Measurements from ENCODE around the gene PPP1R12B.
"Not testable (repeated sequence)": the region's sequence is repeated elsewhere in the genome, so short reads cannot be mapped to it uniquely, and the experiment has no call there.

The PPP1R12B gene

DNA sequence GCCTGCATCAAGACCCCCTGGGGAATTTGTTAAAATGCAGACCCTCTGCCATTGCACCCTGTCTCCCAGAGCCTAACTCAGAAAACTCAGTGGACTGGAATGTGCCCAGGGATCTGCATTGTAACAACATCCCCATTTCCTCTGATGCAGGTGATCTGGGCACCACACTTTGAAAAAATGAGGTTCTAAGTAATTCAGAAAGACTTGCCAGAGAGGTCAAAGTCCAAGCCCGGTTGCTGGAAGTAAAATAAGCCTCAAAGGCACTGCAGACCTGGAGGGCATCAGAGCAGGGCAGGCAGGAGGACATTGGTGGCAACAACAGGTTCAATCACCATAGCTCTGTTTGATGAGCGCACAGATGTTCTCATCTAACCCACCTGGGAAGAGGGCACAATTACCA, 271.0 kb downstream of the PPP1R12B start:
- no peak for FAIRE-seq

DNA sequence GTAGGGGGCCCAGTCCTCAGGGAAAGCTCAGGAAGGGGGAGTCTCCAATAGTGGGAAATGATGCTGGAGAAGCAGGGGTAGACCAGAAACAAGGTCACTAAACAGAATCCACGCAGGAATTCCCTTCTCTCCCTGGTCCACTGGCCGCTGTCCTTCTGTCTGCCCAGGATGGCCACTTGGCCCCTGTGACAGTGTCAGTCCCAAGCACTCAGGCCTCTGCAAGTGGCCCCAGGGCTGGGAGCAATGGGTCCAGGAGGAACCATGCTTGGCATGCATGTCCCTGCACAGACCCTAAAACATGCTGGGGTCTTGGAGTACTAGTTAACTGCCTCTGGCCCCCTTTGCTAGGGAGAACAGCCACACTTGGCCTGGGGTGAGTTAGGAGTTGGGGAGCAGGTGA, 271.5 kb downstream of the PPP1R12B start:
- FAIRE-seq = not testable (repeated sequence)

DNA sequence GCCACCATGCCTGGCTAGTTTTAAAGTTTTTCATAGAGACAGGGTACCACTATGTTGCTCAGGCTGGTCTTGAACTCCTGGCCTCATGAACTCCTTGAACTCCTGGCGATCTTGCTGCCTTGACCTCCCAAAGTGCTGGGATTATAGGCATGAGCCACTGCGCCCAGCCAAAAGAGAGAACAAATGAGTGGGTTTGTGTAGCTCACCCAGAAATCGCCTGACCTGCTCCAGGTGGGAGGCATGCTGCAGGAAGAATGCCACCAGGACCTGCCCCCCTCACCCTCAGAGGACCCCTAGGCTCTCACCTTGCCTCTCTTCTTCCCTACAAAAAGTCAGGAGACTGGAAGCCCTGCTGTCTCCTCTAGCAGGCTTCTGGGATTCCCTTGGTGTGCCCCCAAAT, 272.9 kb downstream of the PPP1R12B start:
- FAIRE-seq = no peak

- no peak for FAIRE-seq
These were observed 273.9 kb downstream of the PPP1R12B start for GRCh38 chr1:202622388-202622787.

- no peak for FAIRE-seq
These were observed 274.6 kb downstream of the PPP1R12B start for GRCh38 chr1:202623075-202623474.

GRCh38 chr1:202623476-202623875, 275.0 kb downstream of the PPP1R12B start:
- not testable (repeated sequence) for FAIRE-seq

- FAIRE-seq = no peak
These were observed 275.7 kb downstream of the PPP1R12B start for GRCh38 chr1:202624088-202624780.

GRCh38 chr1:202624781-202625108, 276.2 kb downstream of the PPP1R12B start:
- no peak for FAIRE-seq

DNA sequence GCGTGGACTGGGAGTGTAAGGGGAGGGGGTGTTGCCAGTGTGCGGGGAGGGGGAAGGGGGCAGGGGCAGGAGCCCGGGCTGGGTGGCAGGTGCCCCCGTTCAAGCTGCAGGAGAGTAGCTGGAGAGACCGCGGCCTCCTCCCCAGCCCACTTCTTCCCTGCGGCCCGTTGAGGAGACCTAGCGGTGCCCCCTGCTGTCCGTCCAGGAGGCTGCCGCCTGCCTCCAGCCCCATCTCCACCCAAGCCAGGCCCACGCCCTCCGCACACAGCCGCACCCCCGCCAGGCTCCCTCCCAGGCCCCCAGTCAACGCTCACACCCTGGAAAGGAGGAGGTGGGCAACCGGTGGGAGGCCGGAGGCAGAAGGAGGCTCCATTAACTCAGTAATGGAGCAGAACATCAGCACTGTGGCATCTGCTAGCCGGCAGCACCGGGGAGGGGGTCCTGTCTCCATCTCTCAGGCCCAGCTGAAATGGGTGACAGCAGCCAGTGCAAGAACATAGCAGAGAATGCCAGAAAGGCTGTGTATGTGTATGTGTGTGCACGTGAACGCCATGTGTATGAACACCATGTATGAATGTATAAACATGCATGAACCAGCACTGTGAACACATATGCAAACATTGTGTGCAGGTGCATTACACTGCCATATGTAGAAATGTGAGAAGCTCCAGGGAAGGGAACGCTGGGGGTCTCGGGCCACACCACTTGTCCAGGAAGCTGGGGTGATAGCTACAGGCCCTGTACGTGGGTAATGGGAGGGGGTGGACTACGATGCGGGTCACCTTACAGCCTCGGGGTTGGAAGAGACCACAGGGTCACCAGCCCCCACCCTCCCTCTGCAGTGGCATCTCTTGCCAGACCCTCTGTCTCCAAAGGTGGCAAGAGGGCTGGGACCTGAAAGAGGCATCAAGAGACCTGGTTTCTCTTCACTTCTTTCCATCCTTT, 277.2 kb downstream of the PPP1R12B start:
- FAIRE-seq = no peak

- not testable (repeated sequence) for FAIRE-seq
These were observed 278.5 kb downstream of the PPP1R12B start for GRCh38 chr1:202627036-202627435.

- no peak for FAIRE-seq
These were observed 279.5 kb downstream of the PPP1R12B start for GRCh38 chr1:202627841-202628565.

GRCh38 chr1:202628646-202629215, 280.2 kb downstream of the PPP1R12B start:
- no peak for FAIRE-seq

GRCh38 chr1:202629257-202629811, 280.8 kb downstream of the PPP1R12B start:
- FAIRE-seq = not testable (repeated sequence)

- not testable (repeated sequence) for FAIRE-seq
These were observed 281.6 kb downstream of the PPP1R12B start for GRCh38 chr1:202630096-202630495.

DNA sequence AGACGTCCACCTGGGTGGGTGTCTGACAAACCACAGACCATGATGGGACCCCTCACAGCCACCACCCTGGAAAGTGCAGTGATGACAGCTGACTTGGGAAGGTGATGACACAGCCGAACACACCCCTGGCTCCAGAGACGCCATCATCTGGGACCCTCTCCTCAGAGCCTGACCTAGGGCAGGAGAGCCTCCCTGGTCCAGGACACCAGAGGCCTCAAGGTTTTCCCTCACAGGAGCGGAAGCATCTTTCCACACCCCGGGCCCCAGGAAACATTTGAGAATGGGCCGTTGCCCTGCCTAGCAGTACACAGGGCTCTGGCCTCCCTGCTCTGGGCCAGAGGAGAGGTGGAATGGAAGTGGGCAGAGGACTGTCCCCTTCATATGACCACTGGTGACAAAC, 282.0 kb downstream of the PPP1R12B start:
- FAIRE-seq = no peak

DNA sequence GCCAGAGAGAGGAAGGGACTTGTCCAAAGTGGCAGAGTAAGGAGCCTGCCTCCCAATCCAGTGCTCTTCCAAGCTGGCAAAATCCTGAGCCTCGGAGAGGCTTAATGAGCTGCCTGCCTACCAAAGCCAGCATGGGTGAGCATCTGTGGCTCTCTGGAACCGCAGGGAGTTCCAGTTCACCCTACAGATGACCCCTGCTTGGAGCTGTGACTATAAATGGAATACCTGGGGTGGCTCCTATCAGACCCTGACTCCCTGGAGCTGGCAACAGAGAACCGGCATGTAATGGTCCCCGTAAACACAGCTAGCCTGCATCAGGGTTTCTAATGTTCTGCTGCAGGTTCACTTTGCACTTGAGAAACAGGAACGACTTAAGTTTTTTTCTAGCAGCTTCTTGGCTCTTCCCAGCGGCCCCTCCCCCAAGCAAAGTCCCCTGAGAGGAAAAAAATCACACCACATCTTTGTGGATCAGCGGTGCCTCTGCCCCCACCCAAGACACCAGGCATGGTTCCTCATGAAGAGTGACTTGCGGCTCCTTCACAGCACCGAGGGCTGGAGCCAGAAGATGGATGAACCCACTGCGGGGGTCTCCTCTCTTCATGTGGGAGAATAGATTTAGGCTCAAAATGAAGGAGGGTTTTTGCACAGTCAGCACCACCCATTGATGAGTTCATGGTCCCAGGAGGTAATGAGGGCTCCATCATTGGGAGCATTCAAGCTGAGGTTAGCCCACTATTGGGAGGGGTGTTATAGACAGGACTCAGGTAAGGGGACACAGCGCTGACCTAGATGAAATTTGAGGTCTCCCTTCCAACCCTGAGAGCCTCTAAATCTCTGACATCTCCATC, 282.8 kb downstream of the PPP1R12B start:
- FAIRE-seq = no peak

DNA sequence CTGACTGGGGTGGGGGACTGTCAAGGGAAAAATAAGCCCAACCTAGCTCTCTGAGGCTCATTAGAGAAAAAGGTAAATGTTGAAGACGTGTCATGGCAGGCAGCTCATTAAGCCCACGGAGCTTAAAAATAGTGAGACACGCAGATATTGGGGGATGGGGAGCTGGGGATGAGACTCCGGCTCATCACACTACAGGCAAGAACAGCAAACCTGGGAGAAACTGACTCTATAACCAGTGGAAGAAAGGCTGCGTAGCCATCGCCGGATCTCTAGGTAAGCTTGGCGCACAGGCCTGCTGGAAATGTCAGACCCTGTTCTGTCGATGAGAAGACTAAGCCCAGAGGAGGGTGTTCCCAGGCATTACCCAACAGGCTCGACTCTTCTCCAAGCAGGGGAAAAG, 283.7 kb downstream of the PPP1R12B start:
- no peak for FAIRE-seq

GRCh38 chr1:202636171-202636570, 287.7 kb downstream of the PPP1R12B start:
- FAIRE-seq = not testable (repeated sequence)

DNA sequence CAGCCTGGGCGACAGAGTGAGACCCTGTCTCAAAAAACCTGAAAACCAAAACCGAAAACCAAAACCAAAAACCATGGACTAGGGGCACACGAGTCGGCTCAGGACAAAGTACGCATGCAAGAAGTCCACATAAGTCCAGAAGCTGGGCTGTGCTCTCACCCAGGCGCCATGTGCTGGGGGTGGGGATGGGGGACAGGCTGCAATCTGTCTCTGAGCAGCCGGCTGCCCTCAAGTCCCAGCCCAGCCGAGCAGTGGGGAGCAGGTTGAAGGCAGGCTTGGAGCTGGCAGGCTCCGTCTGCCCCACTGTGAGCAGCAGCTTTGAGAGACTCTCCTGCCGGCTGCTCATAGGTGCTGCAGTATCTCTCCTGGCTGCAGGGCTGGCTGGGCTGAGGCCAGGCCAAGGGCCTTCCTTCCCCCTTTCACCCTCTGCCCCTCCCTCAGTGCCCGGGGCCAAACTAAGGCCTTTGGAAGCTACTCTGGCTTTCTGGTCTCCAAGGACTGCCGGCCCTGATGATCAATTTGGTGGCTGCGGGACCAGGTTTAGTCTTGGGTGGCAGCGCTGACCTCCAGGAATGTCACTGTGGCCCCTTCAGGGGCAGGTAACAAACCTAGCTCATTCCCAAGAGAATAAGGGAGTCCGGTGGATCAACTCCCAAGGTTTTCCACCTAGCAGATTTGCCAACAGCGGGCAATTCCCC, 289.0 kb downstream of the PPP1R12B start:
- not testable (repeated sequence) for FAIRE-seq

GRCh38 chr1:202638019-202638700, 289.7 kb downstream of the PPP1R12B start:
- FAIRE-seq = no peak

Data from A204.1 (cell line).